ENCODE data around the gene MAN2A2. TPM values are rescaled to one million over a fixed set of nuclear protein-coding genes. Genes with fewer than 3 reads are reported as not detected.
A peak's percentile ranks its signal among the peaks of the same experiment; 100 is the strongest.

The MAN2A2 gene
- total RNA-seq, 1 donor from 2014 or later: 33.3 TPM

DNA sequence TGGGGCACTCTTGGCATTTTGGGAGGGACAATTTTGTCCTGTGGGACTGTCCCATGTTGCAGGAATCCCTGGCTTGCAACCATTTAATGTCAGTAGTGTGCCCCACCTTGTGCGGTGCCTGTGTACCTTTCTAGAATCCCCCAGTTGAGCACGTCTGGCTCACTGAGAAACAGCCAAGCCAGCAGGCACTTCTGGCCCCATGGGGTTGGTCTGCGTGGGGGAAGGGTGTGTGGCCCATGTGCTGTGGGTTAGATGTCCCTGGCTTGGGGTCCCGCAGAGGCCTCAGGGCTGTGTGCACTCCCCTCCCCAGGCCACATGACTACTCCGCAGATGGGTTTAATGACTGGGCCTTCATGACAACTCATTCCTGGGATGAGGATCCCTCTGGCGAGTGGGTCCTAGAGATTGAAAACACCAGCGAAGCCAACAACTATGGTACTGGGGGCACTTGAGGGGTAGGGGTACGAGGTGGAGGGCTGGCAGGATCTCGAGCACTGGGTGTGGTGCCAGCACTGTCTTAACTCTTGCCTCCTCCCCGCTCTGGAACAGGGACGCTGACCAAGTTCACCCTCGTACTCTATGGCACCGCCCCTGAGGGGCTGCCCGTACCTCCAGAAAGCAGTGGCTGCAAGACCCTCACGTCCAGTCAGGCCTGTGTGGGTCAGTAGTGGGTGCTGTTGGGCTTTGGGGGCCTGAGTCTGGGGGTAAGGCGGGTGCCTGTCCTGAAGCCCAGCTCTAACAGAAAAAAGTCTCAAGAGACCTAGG, 22.5 kb upstream of the MAN2A2 start:
- Histone ChIP-seq H3K36me3 (ENCODE audit: control insufficient read depth, insufficient read depth, low read length) (peaks cover 6% of the 10 kb centered on the region), H3K4me3 (ENCODE audit: low read depth, low read length) (no peak overlapping the region), H3K27me3 (ENCODE audit: control insufficient read depth, insufficient read depth, low read length) (no peaks in the 10 kb centered on the region)
- TF ChIP-seq, protein P1, sequence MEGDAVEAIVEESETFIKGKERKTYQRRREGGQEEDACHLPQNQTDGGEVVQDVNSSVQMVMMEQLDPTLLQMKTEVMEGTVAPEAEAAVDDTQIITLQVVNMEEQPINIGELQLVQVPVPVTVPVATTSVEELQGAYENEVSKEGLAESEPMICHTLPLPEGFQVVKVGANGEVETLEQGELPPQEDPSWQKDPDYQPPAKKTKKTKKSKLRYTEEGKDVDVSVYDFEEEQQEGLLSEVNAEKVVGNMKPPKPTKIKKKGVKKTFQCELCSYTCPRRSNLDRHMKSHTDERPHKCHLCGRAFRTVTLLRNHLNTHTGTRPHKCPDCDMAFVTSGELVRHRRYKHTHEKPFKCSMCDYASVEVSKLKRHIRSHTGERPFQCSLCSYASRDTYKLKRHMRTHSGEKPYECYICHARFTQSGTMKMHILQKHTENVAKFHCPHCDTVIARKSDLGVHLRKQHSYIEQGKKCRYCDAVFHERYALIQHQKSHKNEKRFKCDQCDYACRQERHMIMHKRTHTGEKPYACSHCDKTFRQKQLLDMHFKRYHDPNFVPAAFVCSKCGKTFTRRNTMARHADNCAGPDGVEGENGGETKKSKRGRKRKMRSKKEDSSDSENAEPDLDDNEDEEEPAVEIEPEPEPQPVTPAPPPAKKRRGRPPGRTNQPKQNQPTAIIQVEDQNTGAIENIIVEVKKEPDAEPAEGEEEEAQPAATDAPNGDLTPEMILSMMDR (IDR thresholded peaks at IDR 0.05; ENCODE audit: insufficient read depth, low read length, poor library complexity, severe bottlenecking): no peak
- no peak for DNase-seq (ENCODE audit: low read depth)

DNA sequence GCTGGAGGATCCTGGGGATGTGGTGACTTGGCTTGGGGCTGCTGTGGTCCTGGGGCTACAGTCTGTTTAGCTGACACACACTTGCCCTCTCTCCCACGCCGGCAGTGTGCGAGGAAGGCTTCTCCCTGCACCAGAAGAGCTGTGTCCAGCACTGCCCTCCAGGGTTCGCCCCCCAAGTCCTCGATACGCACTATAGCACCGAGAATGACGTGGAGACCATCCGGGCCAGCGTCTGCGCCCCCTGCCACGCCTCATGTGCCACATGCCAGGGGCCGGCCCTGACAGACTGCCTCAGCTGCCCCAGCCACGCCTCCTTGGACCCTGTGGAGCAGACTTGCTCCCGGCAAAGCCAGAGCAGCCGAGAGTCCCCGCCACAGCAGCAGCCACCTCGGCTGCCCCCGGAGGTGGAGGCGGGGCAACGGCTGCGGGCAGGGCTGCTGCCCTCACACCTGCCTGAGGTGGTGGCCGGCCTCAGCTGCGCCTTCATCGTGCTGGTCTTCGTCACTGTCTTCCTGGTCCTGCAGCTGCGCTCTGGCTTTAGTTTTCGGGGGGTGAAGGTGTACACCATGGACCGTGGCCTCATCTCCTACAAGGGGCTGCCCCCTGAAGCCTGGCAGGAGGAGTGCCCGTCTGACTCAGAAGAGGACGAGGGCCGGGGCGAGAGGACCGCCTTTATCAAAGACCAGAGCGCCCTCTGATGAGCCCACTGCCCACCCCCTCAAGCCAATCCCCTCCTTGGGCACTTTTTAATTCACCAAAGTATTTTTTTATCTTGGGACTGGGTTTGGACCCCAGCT, 21.7 kb upstream of the MAN2A2 start:
- TF ChIP-seq, protein P1 (IDR thresholded peaks at IDR 0.05; ENCODE audit: insufficient read depth, low read length, poor library complexity, severe bottlenecking): no peak
- DNase-seq (ENCODE audit: low read depth): no peak
- no peak overlapping the region for H3K4me3 ChIP-seq (ENCODE audit: low read depth, low read length)
- H3K27me3 ChIP-seq (ENCODE audit: control insufficient read depth, insufficient read depth, low read length): no peaks in the 10 kb centered on the region
- H3K36me3 ChIP-seq (ENCODE audit: control insufficient read depth, insufficient read depth, low read length): peaks cover 4% of the 10 kb centered on the region

DNA sequence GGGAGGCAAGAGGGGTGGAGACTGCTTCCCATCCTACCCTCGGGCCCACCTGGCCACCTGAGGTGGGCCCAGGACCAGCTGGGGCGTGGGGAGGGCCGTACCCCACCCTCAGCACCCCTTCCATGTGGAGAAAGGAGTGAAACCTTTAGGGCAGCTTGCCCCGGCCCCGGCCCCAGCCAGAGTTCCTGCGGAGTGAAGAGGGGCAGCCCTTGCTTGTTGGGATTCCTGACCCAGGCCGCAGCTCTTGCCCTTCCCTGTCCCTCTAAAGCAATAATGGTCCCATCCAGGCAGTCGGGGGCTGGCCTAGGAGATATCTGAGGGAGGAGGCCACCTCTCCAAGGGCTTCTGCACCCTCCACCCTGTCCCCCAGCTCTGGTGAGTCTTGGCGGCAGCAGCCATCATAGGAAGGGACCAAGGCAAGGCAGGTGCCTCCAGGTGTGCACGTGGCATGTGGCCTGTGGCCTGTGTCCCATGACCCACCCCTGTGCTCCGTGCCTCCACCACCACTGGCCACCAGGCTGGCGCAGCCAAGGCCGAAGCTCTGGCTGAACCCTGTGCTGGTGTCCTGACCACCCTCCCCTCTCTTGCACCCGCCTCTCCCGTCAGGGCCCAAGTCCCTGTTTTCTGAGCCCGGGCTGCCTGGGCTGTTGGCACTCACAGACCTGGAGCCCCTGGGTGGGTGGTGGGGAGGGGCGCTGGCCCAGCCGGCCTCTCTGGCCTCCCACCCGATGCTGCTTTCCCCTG, 21.0 kb upstream of the MAN2A2 start:
- TF ChIP-seq, protein P1 (IDR thresholded peaks at IDR 0.05; ENCODE audit: insufficient read depth, low read length, poor library complexity, severe bottlenecking): no peak
- H3K36me3 ChIP-seq (ENCODE audit: control insufficient read depth, insufficient read depth, low read length): peaks cover 3% of the 10 kb centered on the region
- no peaks in the 10 kb centered on the region for H3K27me3 ChIP-seq (ENCODE audit: control insufficient read depth, insufficient read depth, low read length)
- H3K4me3 ChIP-seq (ENCODE audit: low read depth, low read length): no peak overlapping the region
- DNase-seq (ENCODE audit: low read depth): no peak

DNA sequence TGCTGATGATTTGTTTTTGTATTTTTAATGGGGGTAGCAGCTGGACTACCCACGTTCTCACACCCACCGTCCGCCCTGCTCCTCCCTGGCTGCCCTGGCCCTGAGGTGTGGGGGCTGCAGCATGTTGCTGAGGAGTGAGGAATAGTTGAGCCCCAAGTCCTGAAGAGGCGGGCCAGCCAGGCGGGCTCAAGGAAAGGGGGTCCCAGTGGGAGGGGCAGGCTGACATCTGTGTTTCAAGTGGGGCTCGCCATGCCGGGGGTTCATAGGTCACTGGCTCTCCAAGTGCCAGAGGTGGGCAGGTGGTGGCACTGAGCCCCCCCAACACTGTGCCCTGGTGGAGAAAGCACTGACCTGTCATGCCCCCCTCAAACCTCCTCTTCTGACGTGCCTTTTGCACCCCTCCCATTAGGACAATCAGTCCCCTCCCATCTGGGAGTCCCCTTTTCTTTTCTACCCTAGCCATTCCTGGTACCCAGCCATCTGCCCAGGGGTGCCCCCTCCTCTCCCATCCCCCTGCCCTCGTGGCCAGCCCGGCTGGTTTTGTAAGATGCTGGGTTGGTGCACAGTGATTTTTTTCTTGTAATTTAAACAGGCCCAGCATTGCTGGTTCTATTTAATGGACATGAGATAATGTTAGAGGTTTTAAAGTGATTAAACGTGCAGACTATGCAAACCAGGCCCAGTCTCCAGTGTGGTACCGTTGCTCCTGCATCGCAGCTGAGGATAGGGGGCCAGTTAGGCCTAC, 20.1 kb upstream of the MAN2A2 start:
- no peak for DNase-seq (ENCODE audit: low read depth)
- Histone ChIP-seq H3K27me3 (ENCODE audit: control insufficient read depth, insufficient read depth, low read length) (no peaks in the 10 kb centered on the region), H3K36me3 (ENCODE audit: control insufficient read depth, insufficient read depth, low read length) (peaks cover 3% of the 10 kb centered on the region), H3K4me3 (ENCODE audit: low read depth, low read length) (no peak overlapping the region)
- TF ChIP-seq, protein P1 (IDR thresholded peaks at IDR 0.05; ENCODE audit: insufficient read depth, low read length, poor library complexity, severe bottlenecking): no peak

DNA sequence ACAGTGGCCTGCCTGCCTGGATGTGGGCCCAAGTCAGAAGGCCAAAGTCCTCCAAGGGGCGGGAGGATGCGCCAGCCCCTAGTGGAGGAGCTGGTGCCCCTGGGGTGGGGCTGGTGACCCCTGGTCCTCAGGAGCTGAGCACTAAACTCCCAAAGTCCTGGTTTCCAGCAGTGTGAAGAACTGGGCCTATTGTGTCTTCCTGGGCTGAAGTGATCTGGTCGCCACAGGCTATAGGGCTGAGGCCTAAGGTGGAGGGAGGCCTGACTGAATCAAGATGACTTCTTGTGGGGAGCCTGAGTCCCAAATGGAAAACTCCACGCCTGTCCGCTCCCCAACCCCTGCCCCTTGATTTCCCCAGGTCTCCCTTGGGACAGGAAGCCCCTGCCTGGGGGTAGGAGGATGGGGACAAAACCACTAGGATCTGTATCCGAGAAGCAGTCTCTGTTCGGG, 19.6 kb upstream of the MAN2A2 start:
- DNase-seq (ENCODE audit: low read depth): no peak
- Histone ChIP-seq H3K36me3 (ENCODE audit: control insufficient read depth, insufficient read depth, low read length) (peaks cover 3% of the 10 kb centered on the region), H3K4me3 (ENCODE audit: low read depth, low read length) (peak overlapping the region; percentile 51), H3K27me3 (ENCODE audit: control insufficient read depth, insufficient read depth, low read length) (no peaks in the 10 kb centered on the region)
- TF ChIP-seq, protein P1 (IDR thresholded peaks at IDR 0.05; ENCODE audit: insufficient read depth, low read length, poor library complexity, severe bottlenecking): no peak

All from kidney epithelial cell (primary cell).